Hematopoietic multipotent progenitor cell treated with erythropoietin and hydrocortisone succinate and interleukin-3 and kit ligand, for 8 days (in vitro differentiated cells): ENCODE measurements around the gene PNCK.
"Not testable (repeated sequence)": the region's sequence is repeated elsewhere in the genome, so short reads cannot be mapped to it uniquely, and the experiment has no call there.

Source experiments
- DNase-seq: peaks from one replicate; pipeline ENCODE4 v3.0.0-alpha.2; 2015

The PNCK gene

GRCh38 chrX:153697924-153698865 lies 24.6 kb upstream of the PNCK start:
- DNase-seq: no peak

- DNase-seq: not testable (repeated sequence)
Observed at GRCh38 chrX:153696986-153697722, 23.5 kb upstream of the PNCK start.

GRCh38 chrX:153696538-153696937 lies 22.9 kb upstream of the PNCK start:
- not testable (repeated sequence) for DNase-seq

GRCh38 chrX:153696100-153696499 lies 22.5 kb upstream of the PNCK start:
- no peak for DNase-seq

GRCh38 chrX:153694687-153695270 lies 21.2 kb upstream of the PNCK start:
- DNase-seq: no peak

GRCh38 chrX:153694256-153694655 lies 20.6 kb upstream of the PNCK start:
- DNase-seq: not testable (repeated sequence)

GRCh38 chrX:153693216-153694086 lies 19.8 kb upstream of the PNCK start:
- DNase-seq: no peak

GRCh38 chrX:153692611-153693156 lies 19.1 kb upstream of the PNCK start:
- DNase-seq: no peak

- DNase-seq: no peak
Observed at GRCh38 chrX:153692003-153692402, 18.4 kb upstream of the PNCK start.

GRCh38 chrX:153691032-153691827 lies 17.6 kb upstream of the PNCK start:
- DNase-seq: not testable (repeated sequence)

- no peak for DNase-seq
Observed at GRCh38 chrX:153690466-153690865, 16.9 kb upstream of the PNCK start.

GRCh38 chrX:153689654-153690465 lies 16.2 kb upstream of the PNCK start:
- peak; percentile 79 for DNase-seq

- DNase-seq: no peak
Observed at GRCh38 chrX:153688911-153689590, 15.4 kb upstream of the PNCK start.

- no peak for DNase-seq
Observed at GRCh38 chrX:153688506-153688905, 14.9 kb upstream of the PNCK start.

GRCh38 chrX:153688071-153688470 lies 14.5 kb upstream of the PNCK start:
- DNase-seq: no peak

- DNase-seq: peak; percentile 58
Observed at GRCh38 chrX:153687121-153688039, 13.8 kb upstream of the PNCK start, which contains the start of gene SLC6A8. Gene SLC6A8, plus strand, starts transcription at chrX:153687926. Its CDS starts 649 bp downstream, at chrX:153688575.

- no peak for DNase-seq
Observed at GRCh38 chrX:153686711-153687110, 13.1 kb upstream of the PNCK start.
